Measurements from ENCODE around the gene HAUS8. TPM values are rescaled to one million over a fixed set of nuclear protein-coding genes. Genes with fewer than 3 reads are reported as not detected.
"Not testable (repeated sequence)": the region's sequence is repeated elsewhere in the genome, so short reads cannot be mapped to it uniquely, and the experiment has no call there.

HAUS8 gene
- polyA plus RNA-seq, 1 experiment: 4.6 TPM

- TF ChIP-seq CTCF (IDR thresholded peaks at IDR 0.05; ENCODE audit: low read depth, low read length): no peak
- H3K27ac ChIP-seq (ENCODE audit: low read depth, low read length): no peak overlapping the region
- ChIA-PET CTCF (interaction anchor here (1.1 to 1.3 kb wide), 2 partner anchors 10 to 56 kb away, joined by 3 to 5 read pairs; no protein-coding TSS in a partner anchor), POLR2A (interaction anchor here (0.8 kb wide), 1 partner anchor 13 kb away, joined by 3 read pairs; no protein-coding TSS in a partner anchor)
- no peaks in the 10 kb centered on the region for H3K27me3 ChIP-seq (ENCODE audit: control insufficient read depth, insufficient read depth, low read length)
- no peak for DNase-seq (ENCODE audit: low read depth, low spot score)
- peaks cover 6% of the 10 kb centered on the region; the same call in 1 of the 2 replicates for H3K9me3 ChIP-seq (ENCODE audit: control insufficient read depth, insufficient read depth, low read length)
- no peak overlapping the region for H3K4me3 ChIP-seq (ENCODE audit: low read depth, low read length)
Observed at GRCh38 chr19:17095141-17095919, 20.1 kb upstream of the HAUS8 start.

- H3K9me3 ChIP-seq (ENCODE audit: control insufficient read depth, insufficient read depth, low read length); DNase-seq (ENCODE audit: low read depth, low spot score); H3K27ac ChIP-seq (ENCODE audit: low read depth, low read length); H3K27me3 ChIP-seq (ENCODE audit: control insufficient read depth, insufficient read depth, low read length); H3K4me3 ChIP-seq (ENCODE audit: low read depth, low read length): not testable (repeated sequence)
- POLR2A ChIA-PET: interaction anchor here (0.8 kb wide), 1 partner anchor 13 kb away, joined by 3 read pairs; no protein-coding TSS in a partner anchor
- CTCF ChIA-PET: interaction anchor here (1.1 to 1.3 kb wide), 2 partner anchors 11 to 57 kb away, joined by 3 to 5 read pairs; no protein-coding TSS in a partner anchor
Observed at GRCh38 chr19:17094694-17095093, 19.4 kb upstream of the HAUS8 start.

- H3K9me3 ChIP-seq (ENCODE audit: control insufficient read depth, insufficient read depth, low read length): peaks cover 6% of the 10 kb centered on the region; the same call in 1 of the 2 replicates
- ChIA-PET CTCF (no interaction called here), POLR2A (no interaction called here)
- no peak overlapping the region for H3K4me3 ChIP-seq (ENCODE audit: low read depth, low read length)
- TF ChIP-seq CTCF (IDR thresholded peaks at IDR 0.05; ENCODE audit: low read depth, low read length): no peak
- H3K27ac ChIP-seq (ENCODE audit: low read depth, low read length): no peak overlapping the region
- no peak for DNase-seq (ENCODE audit: low read depth, low spot score)
- no peaks in the 10 kb centered on the region for H3K27me3 ChIP-seq (ENCODE audit: control insufficient read depth, insufficient read depth, low read length)
Observed at GRCh38 chr19:17092696-17093095, 17.4 kb upstream of the HAUS8 start.

GRCh38 chr19:17091758-17092333 is 16.6 kb upstream of the HAUS8 start:
- POLR2A ChIA-PET: no interaction called here

GRCh38 chr19:17090583-17090982 is 15.3 kb upstream of the HAUS8 start:
- CTCF ChIA-PET: interaction anchor here (0.9 kb wide), 1 partner anchor 11 kb away, joined by 3 read pairs; no protein-coding TSS in a partner anchor
- Histone ChIP-seq H3K9me3 (ENCODE audit: control insufficient read depth, insufficient read depth, low read length) (peaks cover 3% of the 10 kb centered on the region; the same call in 1 of the 2 replicates), H3K27me3 (ENCODE audit: control insufficient read depth, insufficient read depth, low read length) (no peaks in the 10 kb centered on the region), H3K27ac (ENCODE audit: low read depth, low read length) (peak overlapping the region; percentile 99), H3K4me3 (ENCODE audit: low read depth, low read length) (no peak overlapping the region)
- POLR2A ChIA-PET: no interaction called here
- no peak for TF ChIP-seq CTCF (IDR thresholded peaks at IDR 0.05; ENCODE audit: low read depth, low read length)
- DNase-seq (ENCODE audit: low read depth, low spot score): no peak

More at GRCh38 chr19:17091758-17092333, 16.6 kb upstream of the HAUS8 start:
- CTCF ChIA-PET: no interaction called here
- no peak overlapping the region for H3K27ac ChIP-seq (ENCODE audit: low read depth, low read length)
- peaks cover 6% of the 10 kb centered on the region; the same call in 1 of the 2 replicates for H3K9me3 ChIP-seq (ENCODE audit: control insufficient read depth, insufficient read depth, low read length)
- no peaks in the 10 kb centered on the region for H3K27me3 ChIP-seq (ENCODE audit: control insufficient read depth, insufficient read depth, low read length)
- TF ChIP-seq CTCF (IDR thresholded peaks at IDR 0.05; ENCODE audit: low read depth, low read length): no peak
- DNase-seq (ENCODE audit: low read depth, low spot score): no peak
- H3K4me3 ChIP-seq (ENCODE audit: low read depth, low read length): no peak overlapping the region
